ENCODE results near the gene SZT2. TPM values are rescaled to one million over a fixed set of nuclear protein-coding genes. Genes with fewer than 3 reads are reported as not detected.

The SZT2 gene
- total and polyA plus RNA-seq, 10 of the 15 experiments (the other 5 are each of a cell fraction or from before 2014, with no cell fraction given): 1.4 to 38.3 (median 12.7) TPM

- no peak for FAIRE-seq
- TF ChIP-seq MEF2A (IDR thresholded peaks at IDR 0.05; ENCODE audit: insufficient read depth, low read depth, low read length) (no peak), RFX5 (IDR thresholded peaks at IDR 0.05; ENCODE audit: low read depth, low read length) (no peak), KDM1A (IDR thresholded peaks at IDR 0.05; ENCODE audit: borderline replicate concordance) (no peak)
- no peak overlapping the region for H3K4me2 ChIP-seq (ENCODE audit: control insufficient read depth, insufficient read depth)
- 65% methylated on average over 3 of the region's 3 CpGs for WGBS (ENCODE audit: insufficient coverage, insufficient replicate concordance, low lambda C conversion rate, missing lambda C conversion rate)
- no TSS peak for BruUV-seq (replicated peaks)
- intact Hi-C loops (cut with micrococcal nuclease; ENCODE audit: unreplicated experiment) (no loop called here), in situ Hi-C loops (cut with MboI) (no loop called here)
- no peak overlapping the region for H2AFZ ChIP-seq (ENCODE audit: control insufficient read depth, low read depth, low read length)
- no peaks in the 10 kb centered on the region for H3K4me1 ChIP-seq (ENCODE audit: control insufficient read depth, insufficient read depth, low read length)
- no peak for DNase-seq (ENCODE audit: low read depth, low spot score)
- H4K20me1 ChIP-seq (ENCODE audit: control insufficient read depth, insufficient read depth): no peaks in the 10 kb centered on the region
- no peak overlapping the region for H3K27ac ChIP-seq (ENCODE audit: control insufficient read depth, insufficient read depth)
- no peaks in the 10 kb centered on the region for H3K9me3 ChIP-seq (replicated peaks; ENCODE audit: control insufficient read depth, insufficient read depth, low read length)
- POLR2A ChIA-PET: no interaction called here
- ATAC-seq: no peak
- no peak overlapping the region for H3K4me3 ChIP-seq
- H3K27me3 ChIP-seq (replicated peaks in 1 of 2; ENCODE audit: control insufficient read depth in 2 of 2, insufficient read depth in 2 of 2, low read length in 1 of 2): no peaks in the 10 kb centered on the region
- H3K36me3 ChIP-seq (ENCODE audit: control insufficient read depth in 2 of 2, insufficient read depth in 2 of 2, low read length in 1 of 2): no peaks in the 10 kb centered on the region
- SMC1A ChIA-PET (ENCODE audit: uncharacterized antibody, unreplicated experiment): no interaction called here
- RAD21 ChIA-PET (ENCODE audit: unreplicated experiment): no interaction called here
- no peaks in the 10 kb centered on the region for H3K79me2 ChIP-seq (ENCODE audit: control insufficient read depth, insufficient read depth, low read length)
- H3K9ac ChIP-seq (ENCODE audit: control insufficient read depth, insufficient read depth, low read length): no peak overlapping the region
- CTCF ChIA-PET: no interaction called here
Measured at GRCh38 chr1:43479414-43479813, 89.7 kb downstream of the SZT2 start.

GRCh38 chr1:43481491-43481890 is 91.8 kb downstream of the SZT2 start:
- Histone ChIP-seq H3K4me1 (ENCODE audit: control insufficient read depth, insufficient read depth, low read length) (no peaks in the 10 kb centered on the region), H3K4me2 (ENCODE audit: control insufficient read depth, insufficient read depth) (no peak overlapping the region), H2AFZ (ENCODE audit: control insufficient read depth, low read depth, low read length) (no peak overlapping the region), H3K27ac (ENCODE audit: control insufficient read depth, insufficient read depth) (no peak overlapping the region), H3K4me3 (no peak overlapping the region), H3K27me3 (replicated peaks in 1 of 2; ENCODE audit: control insufficient read depth in 2 of 2, insufficient read depth in 2 of 2, low read length in 1 of 2) (no peaks in the 10 kb centered on the region), H3K79me2 (ENCODE audit: control insufficient read depth, insufficient read depth, low read length) (no peaks in the 10 kb centered on the region), H3K36me3 (ENCODE audit: control insufficient read depth in 2 of 2, insufficient read depth in 2 of 2, low read length in 1 of 2) (no peaks in the 10 kb centered on the region), H4K20me1 (ENCODE audit: control insufficient read depth, insufficient read depth) (no peaks in the 10 kb centered on the region), H3K9ac (ENCODE audit: control insufficient read depth, insufficient read depth, low read length) (no peak overlapping the region), H3K9me3 (replicated peaks; ENCODE audit: control insufficient read depth, insufficient read depth, low read length) (no peaks in the 10 kb centered on the region)
- ATAC-seq (no peak), DNase-seq (ENCODE audit: low read depth, low spot score) (no peak), FAIRE-seq (no peak)
- RAD21 ChIA-PET (ENCODE audit: unreplicated experiment): no interaction called here
- BruUV-seq (replicated peaks): no TSS peak
- POLR2A ChIA-PET: interaction anchor here (0.6 kb wide), 1 partner anchor 27 kb away, joined by 6 read pairs; no protein-coding TSS in a partner anchor
- SMC1A ChIA-PET (ENCODE audit: uncharacterized antibody, unreplicated experiment): interaction anchor here (1.0 kb wide), 1 partner anchor 8 kb away, joined by 4 read pairs; no protein-coding TSS in a partner anchor
- in situ Hi-C loops (cut with MboI): no loop called here
- CTCF ChIA-PET: interaction anchor here (0.8 kb wide), 1 partner anchor 243 kb away, joined by 4 read pairs; no protein-coding TSS in a partner anchor
- intact Hi-C loops (cut with micrococcal nuclease; ENCODE audit: unreplicated experiment): no loop called here
- WGBS (ENCODE audit: insufficient coverage, insufficient replicate concordance, low lambda C conversion rate, missing lambda C conversion rate): 60% methylated on average over 2 of the region's 2 CpGs
- TF ChIP-seq ZNF592 (IDR thresholded peaks at IDR 0.05) (no peak), PML (IDR thresholded peaks at IDR 0.05; ENCODE audit: low read length) (no peak), ZBED1 (IDR thresholded peaks at IDR 0.05; ENCODE audit: borderline replicate concordance) (no peak), BRCA1 (IDR thresholded peaks at IDR 0.05; ENCODE audit: low read depth, low read length) (no peak), POLR2AphosphoS2 (IDR thresholded peaks at IDR 0.05; ENCODE audit: low read depth, low read length) (no peak), RELA (IDR thresholded peaks at IDR 0.05; ENCODE audit: borderline replicate concordance, partially characterized antibody) (no peak), SUPT20H (IDR thresholded peaks at IDR 0.05; ENCODE audit: borderline replicate concordance, control insufficient read depth, low read depth, low read length) (no peak), NKRF (conservative IDR thresholded peaks at IDR 0.05) (no peak)

All from GM12878 (cell line).